ENCODE data around the gene PRC1.
"Not testable (repeated sequence)": the region's sequence is repeated elsewhere in the genome, so short reads cannot be mapped to it uniquely, and the experiment has no call there.

PRC1 gene, protein sequence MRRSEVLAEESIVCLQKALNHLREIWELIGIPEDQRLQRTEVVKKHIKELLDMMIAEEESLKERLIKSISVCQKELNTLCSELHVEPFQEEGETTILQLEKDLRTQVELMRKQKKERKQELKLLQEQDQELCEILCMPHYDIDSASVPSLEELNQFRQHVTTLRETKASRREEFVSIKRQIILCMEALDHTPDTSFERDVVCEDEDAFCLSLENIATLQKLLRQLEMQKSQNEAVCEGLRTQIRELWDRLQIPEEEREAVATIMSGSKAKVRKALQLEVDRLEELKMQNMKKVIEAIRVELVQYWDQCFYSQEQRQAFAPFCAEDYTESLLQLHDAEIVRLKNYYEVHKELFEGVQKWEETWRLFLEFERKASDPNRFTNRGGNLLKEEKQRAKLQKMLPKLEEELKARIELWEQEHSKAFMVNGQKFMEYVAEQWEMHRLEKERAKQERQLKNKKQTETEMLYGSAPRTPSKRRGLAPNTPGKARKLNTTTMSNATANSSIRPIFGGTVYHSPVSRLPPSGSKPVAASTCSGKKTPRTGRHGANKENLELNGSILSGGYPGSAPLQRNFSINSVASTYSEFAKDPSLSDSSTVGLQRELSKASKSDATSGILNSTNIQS

DNA sequence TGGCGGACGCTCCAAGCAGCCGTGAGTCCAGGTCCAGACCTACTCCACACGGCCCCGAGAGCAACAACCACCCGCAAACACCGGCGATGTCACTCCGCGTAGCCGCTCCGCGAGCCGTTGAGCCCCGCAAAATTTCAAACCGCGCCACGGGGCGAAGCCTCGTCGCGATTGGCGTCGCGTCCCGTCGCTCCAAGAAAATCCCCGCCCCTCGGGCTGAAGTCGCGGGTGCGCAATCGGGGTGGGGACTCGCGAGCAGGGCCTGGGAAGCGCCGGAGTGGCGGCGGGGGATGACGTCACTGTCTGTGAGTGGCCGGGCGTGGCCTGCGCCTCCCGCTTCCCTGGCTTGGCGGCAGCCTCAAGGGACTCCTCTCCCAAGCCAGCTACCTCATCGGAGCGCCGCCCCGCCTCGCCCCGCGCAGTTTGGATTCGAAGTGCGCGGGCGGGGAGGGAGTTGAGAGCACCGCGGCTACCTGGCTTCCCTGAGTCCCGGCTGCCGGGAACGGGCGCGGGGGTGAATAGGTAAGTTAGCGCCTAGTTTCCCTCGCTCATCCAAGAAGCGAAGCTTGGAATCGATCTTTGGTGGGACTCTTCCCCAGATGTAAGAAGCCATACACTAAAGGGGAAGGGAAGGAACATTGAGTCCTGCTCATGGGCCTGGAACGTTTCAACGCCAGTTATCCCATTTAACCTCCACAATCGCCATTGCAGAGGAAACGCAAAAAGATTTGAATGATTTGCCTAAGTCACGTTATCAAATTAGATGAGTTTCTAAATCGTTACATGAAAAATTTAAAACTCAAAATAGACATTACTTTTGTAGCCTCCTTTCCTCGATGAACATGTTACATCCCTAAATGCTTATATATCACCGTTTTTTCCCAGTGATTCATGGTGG, at the start of gene PRC1:
PRC1 (minus strand) TSS at position 119 of the 895 bp plus-strand sequence; CDS start at position 1, 118 bp downstream.
- peak; percentile 91 for FAIRE-seq

DNA sequence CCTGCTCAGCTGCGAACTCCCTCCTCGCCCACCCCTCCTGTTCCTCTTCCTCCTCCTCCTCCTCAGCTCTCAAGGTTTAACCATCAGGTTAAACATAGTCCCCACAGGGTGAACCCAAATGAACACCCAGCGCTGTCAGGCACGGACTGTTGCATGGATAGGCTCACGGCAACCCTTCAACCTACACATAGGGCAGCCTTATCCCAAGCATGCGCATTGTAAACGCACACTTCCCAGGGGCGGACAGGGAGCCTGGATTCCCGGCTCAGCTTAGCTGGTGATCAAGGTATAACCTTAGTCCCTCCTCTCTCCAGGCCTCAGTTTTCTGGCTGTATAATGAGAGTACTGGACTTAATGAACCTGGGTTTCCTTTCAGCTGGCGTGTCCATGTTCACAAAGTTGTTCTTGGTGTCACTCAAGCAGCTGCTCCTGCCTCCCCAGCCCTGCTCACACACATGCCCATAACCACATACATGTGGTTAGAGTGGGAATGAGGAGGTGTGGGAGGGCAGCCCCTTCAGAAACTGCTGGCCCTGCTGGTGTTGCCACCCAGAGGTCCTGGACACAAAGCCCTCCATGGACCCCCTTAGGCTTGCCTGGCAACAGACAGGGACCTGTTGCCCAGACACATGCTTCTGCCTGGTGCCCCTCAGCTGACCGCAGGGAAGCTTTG, 49.0 kb upstream of the PRC1 start:
- FAIRE-seq = no peak

DNA sequence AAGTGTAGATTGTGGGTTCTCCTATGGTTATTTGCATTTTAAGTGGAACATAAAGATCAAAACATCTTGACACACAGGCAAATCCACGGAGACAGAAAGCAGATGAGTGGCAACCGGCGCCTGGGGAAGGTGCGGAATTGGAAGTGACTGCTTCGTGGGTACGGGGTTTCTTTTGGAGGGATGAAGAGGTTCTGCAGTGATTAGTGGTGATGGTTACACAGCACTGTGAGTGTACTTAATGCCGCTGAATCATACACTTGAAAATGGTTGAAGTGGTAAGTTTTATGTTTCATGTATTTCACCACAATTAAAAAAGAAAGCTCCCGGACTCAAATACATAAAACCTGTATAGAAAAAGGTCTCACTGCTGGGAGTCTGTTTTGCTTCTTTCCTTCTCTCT, 46.5 kb upstream of the PRC1 start:
- FAIRE-seq = no peak

DNA sequence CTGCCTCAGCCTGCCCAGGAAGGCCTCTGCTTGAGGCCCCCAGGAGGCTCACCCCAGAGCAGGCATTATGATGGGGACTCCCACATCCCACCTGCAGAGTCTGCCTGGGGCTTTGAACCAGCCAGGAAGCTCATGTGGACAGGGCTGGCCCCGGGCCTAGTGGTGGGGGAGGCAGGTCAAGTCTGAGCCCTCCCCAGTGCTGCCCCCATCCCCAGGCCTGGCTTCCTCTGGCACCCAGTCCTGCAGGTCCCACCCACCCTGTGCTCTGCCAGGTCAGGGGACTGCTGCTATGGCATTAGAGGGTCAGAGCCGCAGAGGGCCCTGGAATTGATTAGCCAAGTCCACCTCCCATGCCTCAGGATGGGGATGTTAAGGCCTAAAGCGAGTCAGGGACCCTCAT, 45.7 kb upstream of the PRC1 start:
- no peak for FAIRE-seq

DNA sequence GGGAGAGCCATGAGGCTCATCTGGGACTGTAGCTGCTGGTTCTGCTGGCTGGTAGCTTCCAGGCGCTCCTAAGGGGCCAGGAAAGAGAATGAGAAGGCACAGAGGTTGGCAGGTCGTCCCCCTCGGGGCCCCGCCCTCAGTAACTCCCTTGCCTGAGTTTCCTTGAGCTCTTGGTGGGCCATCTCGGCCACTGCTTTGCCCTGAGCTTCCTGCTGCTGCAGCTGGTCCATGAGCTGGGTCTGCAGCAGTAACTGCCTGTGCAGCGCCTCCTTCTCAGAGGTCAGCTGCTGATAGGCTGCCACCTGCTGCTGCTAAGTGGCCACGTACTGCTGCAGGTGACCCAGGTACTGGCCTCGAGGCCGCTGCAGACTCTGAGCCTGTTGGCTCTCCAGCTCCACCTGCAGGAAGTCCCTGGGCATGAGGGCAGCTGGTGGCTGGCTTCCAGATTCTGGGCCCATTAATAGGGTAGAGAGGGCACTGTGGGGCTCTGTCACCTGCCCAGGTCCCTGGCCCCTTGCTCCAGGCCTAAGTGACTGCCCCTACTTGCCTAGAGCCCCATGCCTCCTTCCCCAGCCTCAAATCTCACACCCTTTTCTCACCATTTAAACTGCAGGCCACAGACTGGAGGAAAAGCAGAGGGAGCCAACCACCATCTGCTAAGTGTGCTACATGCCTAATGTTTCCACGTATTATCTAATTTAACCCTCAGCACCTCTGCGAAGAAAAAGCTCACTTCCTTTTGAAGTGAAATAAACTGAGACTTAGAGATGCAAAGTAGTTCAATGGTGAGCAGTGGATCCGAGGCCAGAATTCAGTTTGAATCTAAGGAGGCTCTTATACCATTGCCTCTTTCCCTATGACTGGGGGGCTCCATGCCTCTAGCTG, 38.8 kb upstream of the PRC1 start:
- FAIRE-seq = no peak

DNA sequence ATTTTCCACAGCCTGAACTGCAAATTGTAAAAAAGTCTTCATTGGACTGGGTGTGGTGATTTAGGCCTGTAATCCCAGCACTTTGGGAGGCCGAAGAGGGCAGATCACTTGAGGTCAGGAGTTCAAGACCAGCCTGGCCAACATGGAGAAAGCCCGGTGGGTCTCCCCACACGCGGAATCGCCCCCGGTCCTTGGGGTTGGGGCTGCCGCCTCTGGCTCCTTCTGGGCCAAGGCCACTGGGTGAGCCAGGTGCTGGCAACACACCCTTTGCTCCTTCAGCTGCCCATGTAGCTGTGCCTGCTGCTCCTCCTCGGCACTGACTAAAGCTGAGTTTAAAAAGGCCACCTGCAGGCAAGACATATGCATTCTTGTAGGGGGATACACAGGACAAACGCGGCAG, 37.5 kb upstream of the PRC1 start:
- no peak for FAIRE-seq

DNA sequence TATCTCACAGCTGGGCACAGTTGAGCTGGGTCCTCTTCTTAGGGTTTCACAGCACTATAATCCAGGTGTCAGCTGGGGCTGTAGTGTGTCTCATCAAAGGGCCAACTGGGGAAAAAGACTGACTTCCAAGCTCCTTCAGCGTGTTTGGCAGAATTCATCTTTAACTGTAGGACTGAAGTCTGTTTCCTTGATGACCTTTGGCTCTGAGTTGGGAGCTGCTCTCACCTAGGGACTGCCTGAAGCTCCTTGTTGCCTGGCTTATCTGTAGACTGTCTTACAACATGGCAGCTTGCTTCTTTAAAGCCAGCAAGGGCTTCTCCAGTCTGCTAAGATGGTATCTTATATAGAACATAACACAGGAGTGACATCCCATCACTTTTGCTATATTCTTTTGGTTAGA, 33.3 kb upstream of the PRC1 start:
- FAIRE-seq = no peak

DNA sequence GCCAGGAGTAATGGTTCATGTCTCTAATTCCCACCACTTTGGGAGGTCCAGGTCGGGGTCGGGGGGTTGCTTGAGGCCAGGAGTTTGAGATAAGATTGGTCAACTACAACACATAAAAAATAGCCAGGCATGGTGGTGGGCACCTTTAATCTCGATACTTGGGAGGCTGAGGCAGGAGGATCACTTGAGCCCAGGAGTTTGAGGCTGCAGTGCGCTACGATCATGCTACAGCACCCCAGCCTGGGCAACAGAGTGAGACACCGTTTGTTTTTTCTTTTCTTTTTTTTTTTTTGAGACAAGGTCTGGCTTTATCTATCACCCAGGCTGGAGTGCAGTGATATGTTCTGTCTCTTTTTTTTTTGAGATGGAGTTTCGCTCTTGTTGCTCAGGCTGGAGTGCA, 29.4 kb upstream of the PRC1 start:
- FAIRE-seq = no peak

DNA sequence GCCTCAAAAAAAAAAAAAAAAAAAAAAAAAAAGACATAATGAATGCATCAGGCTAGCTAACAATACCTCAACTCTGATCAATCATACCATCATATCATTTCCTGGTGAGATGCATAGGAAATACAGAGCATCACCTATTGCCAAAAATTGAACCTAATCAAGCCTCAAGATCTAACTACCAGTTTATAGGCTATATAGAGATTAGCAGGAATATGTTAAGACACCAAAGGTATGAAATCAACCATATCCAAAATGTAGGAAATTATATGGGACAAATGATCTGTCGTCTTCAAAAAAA, 28.4 kb upstream of the PRC1 start:
- FAIRE-seq = no peak

DNA sequence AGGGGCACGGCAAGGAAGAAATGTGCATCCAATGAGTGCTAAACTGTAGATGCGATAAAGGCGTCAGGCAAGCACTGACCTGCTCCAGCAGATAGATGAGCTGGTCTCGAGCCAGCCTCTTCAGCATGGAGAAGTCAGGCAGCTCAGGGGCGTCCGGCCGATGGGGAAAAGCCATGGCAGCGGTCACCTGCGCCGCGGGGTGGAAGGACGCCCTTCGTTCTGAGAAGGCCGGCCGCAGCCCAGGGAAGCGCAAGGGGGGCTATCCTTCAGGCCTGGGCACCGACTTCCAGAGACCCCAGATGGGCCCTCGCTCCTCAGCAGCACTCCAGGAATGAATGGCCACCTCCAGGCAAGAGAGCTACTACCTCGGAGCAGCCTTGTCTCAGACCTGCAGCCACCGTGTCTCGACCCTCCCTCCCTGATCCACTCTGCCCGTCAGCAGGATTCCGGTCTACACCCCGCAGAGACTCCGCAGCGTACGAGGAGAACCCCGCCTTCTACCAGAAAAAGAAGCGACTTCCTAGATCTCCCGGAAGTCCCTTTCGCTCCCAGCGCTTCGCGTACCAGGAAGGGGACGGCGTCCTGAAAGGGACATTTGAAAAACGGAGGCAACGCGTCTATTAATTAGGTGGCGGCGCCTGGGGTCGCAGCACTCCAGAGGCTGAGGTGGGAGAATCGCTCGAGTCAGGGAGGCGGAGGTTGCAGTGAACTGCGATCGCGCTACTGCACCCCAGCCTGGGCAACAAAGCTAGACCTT, 27.9 kb upstream of the PRC1 start, which contains the start of gene VPS33B:
VPS33B (minus strand) TSS at position 520 of the 757 bp plus-strand sequence; CDS start at position 175, 345 bp downstream.
- FAIRE-seq = no peak

DNA sequence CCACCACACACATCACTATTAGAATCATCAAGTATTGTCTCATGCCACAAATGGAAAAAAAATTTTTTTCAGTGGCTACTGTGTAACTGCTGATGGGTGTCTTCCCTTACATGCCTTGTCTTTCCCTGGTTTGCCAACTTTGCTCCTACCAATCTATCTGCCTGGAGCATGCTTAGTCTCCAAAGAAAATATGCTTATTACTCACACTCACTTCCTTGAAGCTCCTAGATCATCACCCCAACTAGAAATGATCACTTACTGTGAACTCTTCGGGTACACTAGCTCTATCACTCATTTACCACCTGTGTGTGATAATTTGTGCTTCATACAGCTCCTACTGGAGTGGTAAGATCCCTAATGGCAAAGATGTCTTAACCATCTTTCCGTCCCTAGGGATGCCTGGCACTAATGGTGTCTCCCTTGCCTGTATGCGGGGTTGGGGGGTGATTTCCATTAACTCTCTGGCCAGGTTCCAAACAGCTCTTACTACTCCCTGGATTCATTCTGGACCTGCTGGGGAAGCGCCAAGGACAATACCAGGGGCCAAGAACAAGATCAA, 27.3 kb upstream of the PRC1 start:
- FAIRE-seq = no peak

DNA sequence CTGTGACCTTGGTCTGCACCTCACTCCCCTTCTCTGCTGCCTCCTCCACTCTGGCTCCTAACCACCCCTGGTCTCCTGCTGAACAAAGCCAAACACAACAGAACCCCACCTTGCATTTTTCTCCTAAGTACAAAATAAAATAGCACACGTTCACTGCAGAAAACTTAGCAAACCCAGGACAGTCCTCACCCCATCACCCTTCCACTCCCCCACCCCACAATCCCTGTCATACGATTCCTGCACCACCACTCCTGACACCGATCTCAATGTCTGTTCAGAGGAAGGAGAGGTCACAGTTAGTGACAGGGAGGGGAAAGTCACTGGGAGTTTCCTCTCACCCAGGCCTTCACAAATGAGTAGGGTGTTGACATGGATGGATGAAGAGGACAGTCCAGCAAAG, 23.8 kb upstream of the PRC1 start:
- no peak for FAIRE-seq

DNA sequence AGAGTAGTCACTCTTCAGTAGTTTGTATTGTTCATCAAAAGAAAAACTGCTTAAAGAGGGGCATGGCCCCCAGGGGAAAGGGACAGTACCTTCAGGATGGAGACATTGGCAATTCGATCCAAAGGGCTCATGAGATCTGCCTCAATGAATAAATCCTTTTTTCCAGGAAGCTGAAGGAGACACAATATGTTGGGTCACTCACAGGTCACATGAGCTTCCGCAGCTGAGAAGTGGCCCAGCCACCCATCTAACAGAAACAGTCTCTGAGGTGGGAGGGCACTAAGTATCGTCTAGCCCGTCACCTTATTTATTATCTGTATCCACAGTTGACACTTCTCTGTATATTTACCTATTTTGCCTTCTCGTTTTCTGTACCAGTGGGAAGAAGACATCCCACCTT, 23.4 kb upstream of the PRC1 start:
- no peak for FAIRE-seq

DNA sequence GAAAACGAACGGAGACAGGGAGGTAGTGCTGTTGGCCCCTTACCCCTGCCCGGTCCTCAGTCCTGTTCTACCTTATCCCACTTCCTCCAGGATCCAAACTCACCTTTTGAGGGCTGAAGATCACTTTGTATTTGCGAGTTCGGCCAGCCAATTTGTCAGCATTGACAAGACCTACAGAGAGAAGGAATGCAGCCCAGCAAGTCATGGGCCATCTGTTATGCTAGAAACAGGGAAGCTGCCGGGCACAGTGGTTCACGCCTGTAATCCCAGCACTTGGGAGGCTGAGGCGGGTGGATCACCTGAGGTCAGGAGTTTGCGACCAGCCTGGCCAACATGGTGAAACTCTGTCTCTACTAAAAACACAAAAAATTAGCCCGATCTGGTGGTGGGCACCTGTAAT, 19.4 kb upstream of the PRC1 start:
- FAIRE-seq = not testable (repeated sequence)

DNA sequence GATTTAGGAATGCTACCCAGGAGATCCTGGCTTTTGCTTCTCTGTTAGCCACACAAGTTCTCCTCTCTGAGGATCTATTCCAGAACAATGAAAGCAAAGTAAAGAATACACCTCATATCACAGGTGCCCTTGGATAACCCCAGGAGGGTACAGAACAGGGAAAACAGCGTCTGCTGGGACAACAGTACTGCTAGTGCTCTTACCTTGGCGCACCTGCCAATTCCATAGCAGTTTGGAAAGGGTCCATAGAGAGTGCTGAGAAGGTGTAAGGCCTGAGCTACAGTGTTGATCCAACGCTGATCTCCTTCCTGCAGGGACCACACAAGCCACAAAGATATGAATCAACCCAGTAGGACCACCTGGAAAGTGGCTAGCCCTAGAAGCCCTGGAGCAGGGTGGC, 12.9 kb upstream of the PRC1 start:
- FAIRE-seq = no peak

DNA sequence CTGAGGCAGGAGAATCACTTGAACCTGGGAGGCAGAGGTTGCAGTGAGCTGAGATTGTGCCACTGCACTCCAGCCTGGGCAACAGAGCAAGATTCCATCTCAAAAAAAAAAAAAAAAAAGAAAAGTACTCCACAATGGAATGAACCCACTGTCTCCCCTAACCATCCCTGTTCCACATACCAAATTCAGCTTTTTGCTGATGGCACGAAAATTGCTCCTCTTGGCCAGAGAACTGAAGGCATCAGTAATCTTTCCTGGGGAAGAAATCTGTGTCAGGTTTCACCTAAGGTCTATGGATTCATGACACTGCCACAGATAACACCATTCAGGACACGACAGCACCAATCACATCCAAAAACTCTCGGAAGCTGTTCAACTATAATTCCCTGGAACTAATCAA, 6.9 kb upstream of the PRC1 start:
- no peak for FAIRE-seq

DNA sequence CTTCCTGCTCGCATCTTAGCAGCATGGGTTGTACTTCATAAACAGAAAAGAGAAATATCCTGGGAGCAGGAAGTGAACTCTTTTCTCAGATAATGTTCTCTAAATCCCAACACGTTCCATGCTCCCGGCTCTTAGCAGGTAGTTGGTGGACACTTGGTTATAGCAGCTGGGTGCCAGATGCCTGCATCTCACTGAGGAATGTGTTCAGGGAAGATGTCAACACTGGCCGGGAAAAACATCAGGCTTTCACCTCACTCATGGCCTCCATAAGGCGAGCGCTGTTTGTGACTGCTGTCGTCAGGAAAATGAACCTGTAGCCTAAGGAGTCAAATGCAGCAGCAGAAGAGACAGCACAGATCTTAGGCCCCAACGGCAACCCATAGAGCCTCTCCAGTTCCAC, 4.4 kb upstream of the PRC1 start:
- no peak for FAIRE-seq

DNA sequence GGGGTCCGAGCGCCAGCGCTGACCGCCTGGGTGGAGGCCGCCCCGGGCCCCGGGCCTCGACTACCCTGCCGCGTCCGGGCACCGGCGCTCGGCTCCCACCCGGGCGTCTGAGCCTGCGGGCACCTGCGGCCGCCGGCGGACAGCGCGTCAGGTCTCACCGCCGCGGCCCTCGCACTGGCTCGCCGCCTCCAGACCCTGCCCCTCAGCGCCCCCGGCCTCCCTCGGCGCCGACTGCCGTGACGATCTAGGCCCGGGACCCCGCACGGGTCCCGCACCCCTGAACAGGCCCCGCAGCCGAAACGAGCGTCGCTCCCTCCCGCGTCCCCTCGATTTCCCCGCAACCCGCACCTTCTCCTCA, 297 bp downstream of the PRC1 start:
- no peak for FAIRE-seq

DNA sequence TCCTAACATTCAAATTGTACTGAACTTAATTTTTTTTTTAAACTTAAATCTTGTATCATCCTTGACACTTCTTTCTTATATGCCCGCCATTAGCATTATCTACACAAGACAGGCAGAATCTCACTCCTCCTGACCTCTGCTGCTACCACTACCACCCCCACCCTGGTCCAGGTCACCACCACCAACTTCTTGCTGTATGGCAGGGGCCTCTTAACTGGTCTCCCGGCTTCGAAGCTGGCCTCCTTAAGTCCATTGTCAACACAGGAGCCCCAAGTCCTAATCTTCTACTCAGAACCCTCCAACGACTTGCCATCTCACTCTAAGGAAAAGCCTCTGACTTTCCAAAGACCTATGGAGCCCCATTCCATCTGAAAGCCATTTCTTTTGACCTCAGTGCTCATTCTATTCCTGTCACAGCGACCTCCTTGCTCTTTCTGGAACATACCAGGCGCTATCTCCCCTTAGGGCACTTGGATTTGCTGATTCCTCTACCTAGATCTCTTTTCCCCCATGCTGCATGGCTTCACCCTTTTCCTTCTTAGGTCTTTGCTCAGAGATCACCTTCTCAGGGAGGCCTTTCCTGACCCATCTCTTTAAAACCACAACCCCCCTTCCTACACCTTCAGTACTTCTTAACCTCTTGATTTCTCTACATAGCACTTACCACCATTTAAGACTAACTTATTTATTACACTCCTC, 2.6 kb downstream of the PRC1 start:
- no peak for FAIRE-seq

DNA sequence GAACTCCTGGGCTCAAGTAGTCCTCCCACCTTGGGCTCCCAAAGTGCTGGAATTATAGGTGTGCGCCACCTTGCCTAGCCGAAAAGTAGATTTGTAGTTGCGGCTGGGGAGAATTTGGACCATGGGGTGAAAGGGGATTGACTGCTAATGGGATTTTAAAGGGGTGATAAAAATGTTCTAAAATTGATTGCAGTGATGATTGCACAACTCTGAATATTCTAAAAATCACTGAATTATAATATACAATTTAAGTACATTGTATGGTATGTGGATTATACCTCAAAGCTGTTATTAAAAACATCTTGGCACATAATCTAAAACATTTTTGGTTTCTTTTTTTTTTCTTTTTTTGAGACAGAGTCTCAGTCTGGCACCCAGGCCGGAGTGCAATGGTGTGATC, 3.9 kb downstream of the PRC1 start:
- FAIRE-seq = no peak
